WTC11 (cell line): ENCODE measurements around the gene TINAGL1. TPM values are rescaled to one million over a fixed set of nuclear protein-coding genes. Genes with fewer than 3 reads are reported as not detected.

Source experiments
- ATAC-seq: fragments of 200-7000 bp; cut with Tn5 transposase; 2 replicates; pipeline ENCODE4 v1.10.0; 2021; ENCODE audit warnings: mild to moderate bottlenecking, moderate library complexity
- CTCF ChIA-PET: fragments of 300-600 bp; sonication (Branson Sonifier 250); formaldehyde crosslinking; loops from one replicate; lab custom pipeline; 2021; ENCODE audit warnings: antibody characterized with exemption; lab: Charles Lee
- POLR2A ChIA-PET: fragments of 350-600 bp; sonication (Branson Sonifier 250); formaldehyde crosslinking; loops from one replicate; lab custom pipeline; 2021; ENCODE audit warnings: antibody characterized with exemption; lab: Charles Lee
- DNase-seq: peaks from one replicate; pipeline ENCODE4 v3.0.0; 2021; ENCODE audit warnings: low spot score
- H3K27ac Mint-ChIP-seq: 2 replicates; pipeline ENCODE4 v1.8.0; 2021; ENCODE audit warnings: mixed read lengths
- H3K27me3 Mint-ChIP-seq: 2 replicates; pipeline ENCODE4 v1.8.0; 2021; ENCODE audit warnings: low read depth, mild to moderate bottlenecking, moderate library complexity, mixed read lengths
- H3K36me3 Mint-ChIP-seq: 2 replicates; pipeline ENCODE4 v1.8.0; 2021; ENCODE audit warnings: mixed read lengths
- H3K4me1 Mint-ChIP-seq: 2 replicates; pipeline ENCODE4 v1.8.0; 2022; ENCODE audit warnings: mixed read lengths
- H3K4me3 Mint-ChIP-seq: 2 replicates; pipeline ENCODE4 v1.8.0; 2021; ENCODE audit warnings: mild to moderate bottlenecking, moderate library complexity, mixed read lengths
- H3K9me3 Mint-ChIP-seq: 2 replicates; pipeline ENCODE4 v1.8.0; 2021; ENCODE audit warnings: mixed read lengths
- CREM ChIP-seq: sonication (generic); formaldehyde crosslinking; IDR thresholded peaks from 2 replicates; pipeline ENCODE4 v1.8.1; 2022; ENCODE audit warnings: mild to moderate bottlenecking, missing genetic modification reagents, moderate library complexity
- ELF4 ChIP-seq: sonication (generic); formaldehyde crosslinking; IDR thresholded peaks from 2 replicates; pipeline ENCODE4 v1.8.1; 2022; ENCODE audit warnings: low read depth, mild to moderate bottlenecking, moderate library complexity, missing genetic modification reagents
- FOXP1 ChIP-seq: sonication (generic); formaldehyde crosslinking; IDR thresholded peaks from 2 replicates; pipeline ENCODE4 v1.8.0; 2022; ENCODE audit warnings: missing genetic modification reagents, mild to moderate bottlenecking, moderate library complexity, borderline replicate concordance
- NFATC4 ChIP-seq: fragments of 250-450 bp; sonication (Bioruptor Pico); IDR thresholded peaks from 2 replicates; pipeline ENCODE4 v1.9.0; 2021; ENCODE audit warnings: mild to moderate bottlenecking
- NR1H2 ChIP-seq: sonication (generic); formaldehyde crosslinking; IDR thresholded peaks from 2 replicates; pipeline ENCODE4 v1.9.0; 2021; ENCODE audit warnings: mild to moderate bottlenecking, moderate library complexity, missing genetic modification reagents
- TEAD1 ChIP-seq: sonication (generic); formaldehyde crosslinking; IDR thresholded peaks from 2 replicates; pipeline ENCODE4 v1.8.0; 2022; ENCODE audit warnings: mild to moderate bottlenecking, missing genetic modification reagents
- TP53 ChIP-seq: sonication (generic); formaldehyde crosslinking; IDR thresholded peaks from 2 replicates; pipeline ENCODE4 v1.8.1; 2023; ENCODE audit warnings: mild to moderate bottlenecking, missing genetic modification reagents
- ZBTB21 ChIP-seq: sonication (generic); formaldehyde crosslinking; IDR thresholded peaks from 2 replicates; pipeline ENCODE4 v1.8.1; 2023; ENCODE audit warnings: mild to moderate bottlenecking, missing genetic modification reagents, borderline replicate concordance
- ZNF263 ChIP-seq: sonication (generic); formaldehyde crosslinking; IDR thresholded peaks from 2 replicates; pipeline ENCODE4 v1.8.1; 2022; ENCODE audit warnings: low read depth, mild to moderate bottlenecking, moderate library complexity, missing genetic modification reagents
- ZNF317 ChIP-seq: sonication (generic); formaldehyde crosslinking; IDR thresholded peaks from 2 replicates; pipeline ENCODE4 v1.8.1; 2023; ENCODE audit warnings: low read depth, mild to moderate bottlenecking, moderate library complexity, missing genetic modification reagents, borderline replicate concordance
- ZNF396 ChIP-seq: fragments of 250-450 bp; sonication (Bioruptor Pico); IDR thresholded peaks from 2 replicates; pipeline ENCODE4 v1.8.0; 2021; ENCODE audit warnings: mild to moderate bottlenecking, moderate library complexity, borderline replicate concordance
- total RNA-seq: library from RNA; stranded (reverse); gene quantifications from 3 replicates; pipeline ENCODE4 v1.2.3, GENCODE V29; 2021
- TF ChIP-seq, protein P1 (sequence below): fragments of 250-450 bp; sonication (Bioruptor Pico); IDR thresholded peaks from 2 replicates; pipeline ENCODE4 v1.9.0; 2021; ENCODE audit warnings: mild to moderate bottlenecking
- TF ChIP-seq, protein P2 (sequence below): sonication (generic); formaldehyde crosslinking; IDR thresholded peaks from 2 replicates; pipeline ENCODE4 v1.8.0; 2022; ENCODE audit warnings: mild to moderate bottlenecking, missing genetic modification reagents
- TF ChIP-seq, protein P3 (sequence below): fragments of 250-450 bp; sonication (Bioruptor Pico); IDR thresholded peaks from 2 replicates; pipeline ENCODE4 v1.8.0; 2021; ENCODE audit warnings: mild to moderate bottlenecking
- TF ChIP-seq, protein P4 (sequence below): fragments of 250-450 bp; sonication (Bioruptor Pico); IDR thresholded peaks from 2 replicates; pipeline ENCODE4 v1.9.0; 2021; ENCODE audit warnings: mild to moderate bottlenecking
- TF ChIP-seq, protein P5 (sequence below): fragments of 250-450 bp; sonication (Bioruptor Pico); IDR thresholded peaks from 2 replicates; pipeline ENCODE4 v1.9.0; 2021; ENCODE audit warnings: mild to moderate bottlenecking, borderline replicate concordance
- TF ChIP-seq, protein P6 (sequence below): sonication (generic); formaldehyde crosslinking; IDR thresholded peaks from 2 replicates; pipeline ENCODE4 v1.8.1; 2023; ENCODE audit warnings: mild to moderate bottlenecking, missing genetic modification reagents, borderline replicate concordance

TINAGL1 gene
- total RNA-seq, 1 experiment from 2014 or later, result 7.2 TPM

DNA sequence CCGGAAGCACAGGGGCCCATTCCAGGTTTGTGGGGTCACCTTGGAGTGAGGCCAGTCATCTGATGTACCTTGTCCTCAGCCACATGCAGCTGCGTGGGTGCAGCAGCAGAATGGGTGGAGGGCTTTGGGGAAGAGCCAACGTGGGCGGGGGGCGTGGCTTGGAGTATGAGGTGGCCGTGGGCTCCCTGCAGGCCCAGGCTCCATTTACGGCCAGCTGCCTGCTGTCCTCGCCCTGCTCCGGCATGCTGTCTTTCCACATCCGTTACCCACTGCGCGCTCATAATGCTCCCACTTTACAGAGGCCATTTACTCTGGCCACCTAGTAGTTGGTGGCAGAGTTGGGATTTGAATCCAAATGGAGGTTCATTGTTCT lies 27.8 kb upstream of the TINAGL1 start:
- ChIA-PET CTCF (interaction anchor here (0.9 to 4.0 kb wide), 62 partner anchors 9 to 455 kb away, joined by 3 to 58 read pairs (median 7); partner anchors contain the start of genes FABP3, HCRTR1, SERINC2 and SNRNP40), POLR2A (interaction anchor here (0.8 to 1.2 kb wide), 3 partner anchors 46 to 252 kb away, joined by 3 to 4 read pairs (median 3); partner anchors contain the start of genes SNRNP40 and ZCCHC17)
- Mint-ChIP-seq H3K4me3 (peak overlapping the region; percentile 81), H3K27ac (no peak overlapping the region), H3K9me3 (no peaks in the 10 kb centered on the region), H3K27me3 (no peaks in the 10 kb centered on the region), H3K4me1 (peaks cover 14% of the 10 kb centered on the region; the same call in 1 of the 2 replicates), H3K36me3 (no peaks in the 10 kb centered on the region)
- DNase-seq (no peak), ATAC-seq (peak; percentile 50)
- TF ChIP-seq, protein P1, sequence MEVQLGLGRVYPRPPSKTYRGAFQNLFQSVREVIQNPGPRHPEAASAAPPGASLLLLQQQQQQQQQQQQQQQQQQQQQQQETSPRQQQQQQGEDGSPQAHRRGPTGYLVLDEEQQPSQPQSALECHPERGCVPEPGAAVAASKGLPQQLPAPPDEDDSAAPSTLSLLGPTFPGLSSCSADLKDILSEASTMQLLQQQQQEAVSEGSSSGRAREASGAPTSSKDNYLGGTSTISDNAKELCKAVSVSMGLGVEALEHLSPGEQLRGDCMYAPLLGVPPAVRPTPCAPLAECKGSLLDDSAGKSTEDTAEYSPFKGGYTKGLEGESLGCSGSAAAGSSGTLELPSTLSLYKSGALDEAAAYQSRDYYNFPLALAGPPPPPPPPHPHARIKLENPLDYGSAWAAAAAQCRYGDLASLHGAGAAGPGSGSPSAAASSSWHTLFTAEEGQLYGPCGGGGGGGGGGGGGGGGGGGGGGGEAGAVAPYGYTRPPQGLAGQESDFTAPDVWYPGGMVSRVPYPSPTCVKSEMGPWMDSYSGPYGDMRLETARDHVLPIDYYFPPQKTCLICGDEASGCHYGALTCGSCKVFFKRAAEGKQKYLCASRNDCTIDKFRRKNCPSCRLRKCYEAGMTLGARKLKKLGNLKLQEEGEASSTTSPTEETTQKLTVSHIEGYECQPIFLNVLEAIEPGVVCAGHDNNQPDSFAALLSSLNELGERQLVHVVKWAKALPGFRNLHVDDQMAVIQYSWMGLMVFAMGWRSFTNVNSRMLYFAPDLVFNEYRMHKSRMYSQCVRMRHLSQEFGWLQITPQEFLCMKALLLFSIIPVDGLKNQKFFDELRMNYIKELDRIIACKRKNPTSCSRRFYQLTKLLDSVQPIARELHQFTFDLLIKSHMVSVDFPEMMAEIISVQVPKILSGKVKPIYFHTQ (CRISPR knock-in tag), result no peak
- TF ChIP-seq, protein P2, sequence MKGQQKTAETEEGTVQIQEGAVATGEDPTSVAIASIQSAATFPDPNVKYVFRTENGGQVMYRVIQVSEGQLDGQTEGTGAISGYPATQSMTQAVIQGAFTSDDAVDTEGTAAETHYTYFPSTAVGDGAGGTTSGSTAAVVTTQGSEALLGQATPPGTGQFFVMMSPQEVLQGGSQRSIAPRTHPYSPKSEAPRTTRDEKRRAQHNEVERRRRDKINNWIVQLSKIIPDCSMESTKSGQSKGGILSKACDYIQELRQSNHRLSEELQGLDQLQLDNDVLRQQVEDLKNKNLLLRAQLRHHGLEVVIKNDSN (CRISPR knock-in tag), result no peak
- TF ChIP-seq TEAD1 (CRISPR knock-in tag) (no peak), FOXP1 (CRISPR knock-in tag) (no peak; the same call in 1 of the 2 replicates), ZNF263 (CRISPR knock-in tag) (no peak), ELF4 (CRISPR knock-in tag) (no peak), ZBTB21 (no peak), NR1H2 (no peak), NFATC4 (no peak), ZNF396 (CRISPR knock-in tag) (no peak), TP53 (no peak), CREM (CRISPR knock-in tag) (no peak), ZNF317 (no peak)
- TF ChIP-seq, protein P3, sequence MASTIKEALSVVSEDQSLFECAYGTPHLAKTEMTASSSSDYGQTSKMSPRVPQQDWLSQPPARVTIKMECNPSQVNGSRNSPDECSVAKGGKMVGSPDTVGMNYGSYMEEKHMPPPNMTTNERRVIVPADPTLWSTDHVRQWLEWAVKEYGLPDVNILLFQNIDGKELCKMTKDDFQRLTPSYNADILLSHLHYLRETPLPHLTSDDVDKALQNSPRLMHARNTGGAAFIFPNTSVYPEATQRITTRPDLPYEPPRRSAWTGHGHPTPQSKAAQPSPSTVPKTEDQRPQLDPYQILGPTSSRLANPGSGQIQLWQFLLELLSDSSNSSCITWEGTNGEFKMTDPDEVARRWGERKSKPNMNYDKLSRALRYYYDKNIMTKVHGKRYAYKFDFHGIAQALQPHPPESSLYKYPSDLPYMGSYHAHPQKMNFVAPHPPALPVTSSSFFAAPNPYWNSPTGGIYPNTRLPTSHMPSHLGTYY (CRISPR knock-in tag), result no peak
- TF ChIP-seq, protein P4, sequence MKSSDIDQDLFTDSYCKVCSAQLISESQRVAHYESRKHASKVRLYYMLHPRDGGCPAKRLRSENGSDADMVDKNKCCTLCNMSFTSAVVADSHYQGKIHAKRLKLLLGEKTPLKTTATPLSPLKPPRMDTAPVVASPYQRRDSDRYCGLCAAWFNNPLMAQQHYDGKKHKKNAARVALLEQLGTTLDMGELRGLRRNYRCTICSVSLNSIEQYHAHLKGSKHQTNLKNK (CRISPR knock-in tag), result no peak
- TF ChIP-seq, protein P5, sequence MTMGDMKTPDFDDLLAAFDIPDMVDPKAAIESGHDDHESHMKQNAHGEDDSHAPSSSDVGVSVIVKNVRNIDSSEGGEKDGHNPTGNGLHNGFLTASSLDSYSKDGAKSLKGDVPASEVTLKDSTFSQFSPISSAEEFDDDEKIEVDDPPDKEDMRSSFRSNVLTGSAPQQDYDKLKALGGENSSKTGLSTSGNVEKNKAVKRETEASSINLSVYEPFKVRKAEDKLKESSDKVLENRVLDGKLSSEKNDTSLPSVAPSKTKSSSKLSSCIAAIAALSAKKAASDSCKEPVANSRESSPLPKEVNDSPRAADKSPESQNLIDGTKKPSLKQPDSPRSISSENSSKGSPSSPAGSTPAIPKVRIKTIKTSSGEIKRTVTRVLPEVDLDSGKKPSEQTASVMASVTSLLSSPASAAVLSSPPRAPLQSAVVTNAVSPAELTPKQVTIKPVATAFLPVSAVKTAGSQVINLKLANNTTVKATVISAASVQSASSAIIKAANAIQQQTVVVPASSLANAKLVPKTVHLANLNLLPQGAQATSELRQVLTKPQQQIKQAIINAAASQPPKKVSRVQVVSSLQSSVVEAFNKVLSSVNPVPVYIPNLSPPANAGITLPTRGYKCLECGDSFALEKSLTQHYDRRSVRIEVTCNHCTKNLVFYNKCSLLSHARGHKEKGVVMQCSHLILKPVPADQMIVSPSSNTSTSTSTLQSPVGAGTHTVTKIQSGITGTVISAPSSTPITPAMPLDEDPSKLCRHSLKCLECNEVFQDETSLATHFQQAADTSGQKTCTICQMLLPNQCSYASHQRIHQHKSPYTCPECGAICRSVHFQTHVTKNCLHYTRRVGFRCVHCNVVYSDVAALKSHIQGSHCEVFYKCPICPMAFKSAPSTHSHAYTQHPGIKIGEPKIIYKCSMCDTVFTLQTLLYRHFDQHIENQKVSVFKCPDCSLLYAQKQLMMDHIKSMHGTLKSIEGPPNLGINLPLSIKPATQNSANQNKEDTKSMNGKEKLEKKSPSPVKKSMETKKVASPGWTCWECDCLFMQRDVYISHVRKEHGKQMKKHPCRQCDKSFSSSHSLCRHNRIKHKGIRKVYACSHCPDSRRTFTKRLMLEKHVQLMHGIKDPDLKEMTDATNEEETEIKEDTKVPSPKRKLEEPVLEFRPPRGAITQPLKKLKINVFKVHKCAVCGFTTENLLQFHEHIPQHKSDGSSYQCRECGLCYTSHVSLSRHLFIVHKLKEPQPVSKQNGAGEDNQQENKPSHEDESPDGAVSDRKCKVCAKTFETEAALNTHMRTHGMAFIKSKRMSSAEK, result no peak
- TF ChIP-seq, protein P6, sequence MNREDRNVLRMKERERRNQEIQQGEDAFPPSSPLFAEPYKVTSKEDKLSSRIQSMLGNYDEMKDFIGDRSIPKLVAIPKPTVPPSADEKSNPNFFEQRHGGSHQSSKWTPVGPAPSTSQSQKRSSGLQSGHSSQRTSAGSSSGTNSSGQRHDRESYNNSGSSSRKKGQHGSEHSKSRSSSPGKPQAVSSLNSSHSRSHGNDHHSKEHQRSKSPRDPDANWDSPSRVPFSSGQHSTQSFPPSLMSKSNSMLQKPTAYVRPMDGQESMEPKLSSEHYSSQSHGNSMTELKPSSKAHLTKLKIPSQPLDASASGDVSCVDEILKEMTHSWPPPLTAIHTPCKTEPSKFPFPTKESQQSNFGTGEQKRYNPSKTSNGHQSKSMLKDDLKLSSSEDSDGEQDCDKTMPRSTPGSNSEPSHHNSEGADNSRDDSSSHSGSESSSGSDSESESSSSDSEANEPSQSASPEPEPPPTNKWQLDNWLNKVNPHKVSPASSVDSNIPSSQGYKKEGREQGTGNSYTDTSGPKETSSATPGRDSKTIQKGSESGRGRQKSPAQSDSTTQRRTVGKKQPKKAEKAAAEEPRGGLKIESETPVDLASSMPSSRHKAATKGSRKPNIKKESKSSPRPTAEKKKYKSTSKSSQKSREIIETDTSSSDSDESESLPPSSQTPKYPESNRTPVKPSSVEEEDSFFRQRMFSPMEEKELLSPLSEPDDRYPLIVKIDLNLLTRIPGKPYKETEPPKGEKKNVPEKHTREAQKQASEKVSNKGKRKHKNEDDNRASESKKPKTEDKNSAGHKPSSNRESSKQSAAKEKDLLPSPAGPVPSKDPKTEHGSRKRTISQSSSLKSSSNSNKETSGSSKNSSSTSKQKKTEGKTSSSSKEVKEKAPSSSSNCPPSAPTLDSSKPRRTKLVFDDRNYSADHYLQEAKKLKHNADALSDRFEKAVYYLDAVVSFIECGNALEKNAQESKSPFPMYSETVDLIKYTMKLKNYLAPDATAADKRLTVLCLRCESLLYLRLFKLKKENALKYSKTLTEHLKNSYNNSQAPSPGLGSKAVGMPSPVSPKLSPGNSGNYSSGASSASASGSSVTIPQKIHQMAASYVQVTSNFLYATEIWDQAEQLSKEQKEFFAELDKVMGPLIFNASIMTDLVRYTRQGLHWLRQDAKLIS (CRISPR knock-in tag), result no peak
